NCI-H2196 (cell line): Measurements from ENCODE around the gene RRP1B.
"Not testable (repeated sequence)": the region's sequence is repeated elsewhere in the genome, so short reads cannot be mapped to it uniquely, and the experiment has no call there.

Source experiments
- DNase-seq: peaks from one replicate; lab custom pipeline; 2025; ENCODE audit not compliant: unreplicated experiment; lab: John Stamatoyannopoulos, UW

The RRP1B gene

DNA sequence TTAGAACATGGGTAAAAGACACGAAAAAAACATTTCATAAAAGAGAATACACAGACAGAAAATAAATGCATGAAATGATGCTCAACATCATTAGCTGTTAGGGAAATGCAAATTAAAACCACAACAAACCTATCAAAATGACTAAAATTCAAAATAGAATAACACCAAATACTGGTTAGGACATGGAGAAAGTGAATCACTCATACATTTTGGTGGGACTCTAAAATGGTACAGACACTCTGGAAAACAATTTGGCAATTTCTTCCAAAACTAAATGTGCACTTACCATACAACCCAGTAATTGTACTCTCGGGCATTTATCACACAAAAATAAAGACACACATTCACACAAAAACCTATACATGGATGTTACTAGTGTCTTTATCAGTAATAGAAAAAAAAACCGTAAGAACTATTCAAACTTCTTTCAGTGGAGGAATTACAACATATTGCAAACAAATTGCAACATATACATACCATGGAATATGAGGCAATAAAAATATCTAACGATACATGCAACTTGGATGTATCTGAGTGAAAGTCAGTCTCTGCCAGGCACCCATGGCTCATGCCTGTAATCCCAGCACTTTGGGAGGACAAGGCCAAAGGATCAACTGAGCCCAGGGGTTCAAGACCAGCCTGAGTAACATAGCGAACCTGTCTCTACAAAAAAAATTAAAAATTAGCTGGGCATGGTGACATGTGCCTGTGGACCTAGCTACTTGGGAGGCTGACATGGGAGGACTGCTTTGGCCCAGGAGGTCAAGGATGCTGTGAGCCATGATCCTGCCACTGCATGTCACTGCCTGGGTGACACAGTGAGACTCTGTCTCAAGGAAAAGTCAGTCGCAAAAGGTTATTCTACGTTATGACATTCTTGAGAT, 19.6 kb upstream of the RRP1B start:
- DNase-seq: no peak

DNA sequence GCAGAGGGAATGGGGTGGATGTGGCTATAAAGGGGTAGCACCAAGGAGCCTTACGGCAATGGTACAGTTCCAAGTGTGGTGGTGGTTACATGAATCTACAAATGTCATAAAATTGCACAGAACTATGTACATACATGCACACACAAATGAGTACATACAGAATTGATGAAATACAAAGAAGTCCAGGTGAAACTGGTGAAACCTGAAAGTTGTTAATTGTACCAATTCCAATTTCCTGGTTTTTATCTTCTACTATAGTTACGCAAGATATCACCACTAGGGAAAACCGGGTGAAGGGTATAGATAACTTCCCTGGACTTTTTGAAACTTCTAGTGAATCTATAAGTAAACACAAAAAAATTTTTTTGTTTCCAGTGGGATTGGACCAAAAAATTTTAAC, 19.0 kb upstream of the RRP1B start:
- no peak for DNase-seq

DNA sequence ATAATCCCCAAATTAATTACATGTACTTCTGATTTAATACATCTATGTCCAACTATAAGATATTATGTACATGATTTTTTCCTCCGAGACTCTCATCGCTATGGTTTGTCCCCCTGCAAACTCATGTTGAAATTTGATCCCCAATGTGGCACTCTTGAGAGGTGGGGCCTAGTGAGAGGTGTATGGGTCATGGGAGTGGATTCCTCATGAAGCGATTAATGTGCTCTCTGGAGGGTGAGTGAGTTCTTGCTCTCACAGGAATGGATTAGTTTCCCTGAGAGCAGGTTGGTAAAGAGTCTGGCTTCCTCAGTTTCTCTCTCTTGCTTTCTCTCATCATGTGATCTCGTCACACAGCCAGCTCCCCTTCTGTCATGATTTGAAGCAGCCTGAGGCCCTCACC, 16.2 kb upstream of the RRP1B start:
- DNase-seq: no peak

DNA sequence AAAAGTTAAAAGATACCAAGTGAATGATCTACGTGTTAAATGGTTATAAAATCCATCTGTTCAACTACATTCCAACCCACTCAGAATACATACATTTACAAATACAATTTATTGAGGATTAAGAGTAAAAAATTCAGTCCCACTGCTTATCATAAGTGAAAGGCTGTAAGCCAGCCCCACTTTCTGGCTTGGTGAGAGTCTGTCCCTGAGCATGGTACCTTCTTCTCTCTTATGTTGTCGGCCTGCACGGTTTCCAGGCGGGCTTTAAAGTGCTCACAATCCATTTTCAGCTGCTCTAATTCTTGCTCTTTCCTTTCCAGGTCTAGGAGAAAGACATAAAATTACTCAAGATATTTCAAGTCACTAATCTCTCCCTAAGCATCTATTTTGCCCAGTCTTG, 15.3 kb upstream of the RRP1B start:
- no peak for DNase-seq

DNA sequence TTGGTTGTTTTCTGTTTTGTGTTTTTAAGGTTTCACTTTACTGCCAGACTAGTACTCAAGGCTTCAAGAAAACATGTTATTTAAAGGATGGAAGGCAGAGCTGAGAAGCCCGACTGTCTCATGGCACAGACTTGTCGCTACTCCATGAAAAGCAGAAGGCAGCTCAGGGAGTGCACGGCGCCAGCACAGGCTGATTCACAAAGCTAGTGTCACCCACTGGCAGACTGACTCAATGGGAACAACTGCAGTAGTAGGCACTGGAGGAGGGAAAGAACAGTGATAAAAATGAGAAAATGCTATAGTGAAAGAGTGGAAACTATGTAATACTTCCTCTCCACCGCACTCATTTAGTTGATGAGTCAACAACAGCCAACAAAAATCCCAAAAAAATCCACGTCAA, 14.8 kb upstream of the RRP1B start:
- no peak for DNase-seq

DNA sequence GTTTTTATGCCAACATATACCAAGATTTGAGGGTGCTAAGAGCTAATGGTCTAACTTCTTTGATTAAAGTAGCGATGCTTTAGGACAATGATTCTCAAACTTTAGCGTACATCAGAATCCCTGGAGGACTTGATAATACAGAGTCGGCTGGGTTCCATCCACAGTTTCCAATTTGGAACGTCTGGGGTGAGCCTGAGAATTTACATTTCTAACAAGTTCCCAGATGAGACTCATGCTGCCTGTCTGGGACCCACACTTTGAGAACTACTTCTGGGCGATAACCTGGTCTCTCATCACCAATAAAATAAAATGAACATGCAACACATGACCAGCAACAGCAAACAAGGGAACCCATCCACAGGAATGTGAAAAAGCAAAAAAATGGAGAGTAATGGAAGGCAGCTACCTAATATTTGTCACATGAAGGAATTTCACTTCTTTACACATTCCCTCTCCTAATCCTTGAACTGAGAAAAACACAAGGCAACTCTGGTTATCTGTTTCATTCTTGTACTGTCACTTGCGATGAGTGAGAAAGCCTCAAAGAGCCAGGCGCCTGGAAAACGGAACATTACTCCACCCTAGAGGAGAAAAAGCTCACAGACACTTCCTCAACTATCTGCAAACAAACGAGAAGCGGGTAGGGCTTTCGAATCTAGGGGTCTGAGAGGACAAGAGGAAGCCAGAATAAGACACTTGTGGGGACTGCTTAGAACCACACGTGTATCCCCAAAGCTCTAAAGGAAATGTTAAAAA, 14.0 kb upstream of the RRP1B start:
- peak; percentile 47 for DNase-seq

DNA sequence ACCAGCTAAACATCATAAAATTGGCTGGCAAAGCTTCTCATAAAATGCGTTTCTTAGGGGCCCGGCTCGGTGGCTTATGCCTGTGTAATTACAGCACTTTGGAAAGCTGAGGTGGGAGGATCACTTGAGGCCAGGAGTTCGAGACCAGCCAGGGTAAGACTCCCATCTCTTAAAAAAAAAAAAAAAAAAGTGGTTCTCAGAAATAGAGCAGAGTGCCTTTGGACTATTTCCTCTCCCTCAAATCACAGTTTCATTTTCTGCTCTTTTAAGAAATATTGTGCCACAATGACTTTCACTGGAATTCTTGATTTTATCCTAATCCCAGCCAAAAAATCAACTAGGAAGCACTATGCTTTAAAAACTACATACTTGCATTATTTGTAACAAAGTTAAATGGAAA, 13.4 kb upstream of the RRP1B start:
- no peak for DNase-seq

- peak; percentile 91 for DNase-seq
These were observed 12.7 kb upstream of the RRP1B start for GRCh38 chr21:43646550-43647260.

DNA sequence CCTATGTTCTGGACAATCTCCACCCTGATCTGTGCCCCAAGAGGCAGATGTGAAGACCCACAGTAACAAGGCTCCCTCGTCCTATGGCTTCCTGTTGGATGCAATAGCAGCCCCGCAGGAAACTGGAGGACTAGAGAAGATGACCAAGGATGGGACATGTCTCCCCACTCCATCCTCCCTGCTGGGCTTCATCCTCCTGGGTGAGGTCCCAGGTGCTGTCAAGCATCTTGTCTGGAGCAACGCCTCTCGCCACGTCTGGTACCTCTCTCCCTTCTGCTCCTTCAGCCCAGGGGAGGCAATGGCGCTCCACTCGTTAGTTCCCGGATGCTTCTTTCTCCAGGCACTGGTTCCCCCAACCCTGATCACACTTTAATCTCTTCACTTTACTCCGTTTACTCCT, 11.2 kb upstream of the RRP1B start:
- DNase-seq: no peak

DNA sequence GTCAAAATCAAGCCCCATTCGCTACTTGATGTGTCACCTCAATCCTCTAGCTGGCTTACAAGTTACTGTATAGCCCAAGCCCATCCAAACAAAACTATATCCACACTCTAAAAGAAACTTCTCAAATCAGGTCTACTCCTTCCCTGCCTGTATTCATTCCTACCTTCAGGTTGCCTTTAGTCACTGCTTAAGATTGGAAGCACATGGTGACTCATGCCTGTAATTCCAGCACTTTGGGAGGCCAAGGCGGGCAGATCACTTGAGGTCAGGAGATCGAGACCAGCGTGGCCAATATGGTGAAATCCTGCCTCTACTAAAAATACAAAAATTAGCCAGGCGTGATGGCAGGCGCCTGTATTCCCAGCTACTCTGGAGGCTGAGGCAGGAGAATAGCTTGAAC, 7.4 kb upstream of the RRP1B start:
- not testable (repeated sequence) for DNase-seq

DNA sequence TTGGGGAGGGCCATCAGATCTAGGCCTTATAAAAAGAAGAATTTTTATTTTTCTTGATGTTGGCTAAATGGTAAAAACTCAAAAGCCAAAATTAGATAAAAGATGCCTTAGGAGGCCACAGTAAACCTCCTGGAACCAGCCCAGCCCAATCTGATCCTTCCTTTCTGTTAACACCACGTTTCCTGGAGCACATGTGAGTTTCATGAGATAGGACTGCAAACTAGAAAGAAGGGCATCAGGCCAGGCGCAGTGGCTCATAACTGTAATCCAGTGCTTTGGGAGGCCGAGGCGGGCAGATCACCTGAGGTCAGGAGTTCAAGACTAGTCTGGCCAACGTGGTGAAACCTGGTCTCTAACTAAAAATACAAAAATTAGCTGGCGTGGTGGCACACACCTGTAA, 6.7 kb upstream of the RRP1B start:
- no peak for DNase-seq

- no peak for DNase-seq
These were observed 5.7 kb upstream of the RRP1B start for GRCh38 chr21:43653626-43654025.

- no peak for DNase-seq
These were observed 4.4 kb upstream of the RRP1B start for GRCh38 chr21:43654806-43655489.

DNA sequence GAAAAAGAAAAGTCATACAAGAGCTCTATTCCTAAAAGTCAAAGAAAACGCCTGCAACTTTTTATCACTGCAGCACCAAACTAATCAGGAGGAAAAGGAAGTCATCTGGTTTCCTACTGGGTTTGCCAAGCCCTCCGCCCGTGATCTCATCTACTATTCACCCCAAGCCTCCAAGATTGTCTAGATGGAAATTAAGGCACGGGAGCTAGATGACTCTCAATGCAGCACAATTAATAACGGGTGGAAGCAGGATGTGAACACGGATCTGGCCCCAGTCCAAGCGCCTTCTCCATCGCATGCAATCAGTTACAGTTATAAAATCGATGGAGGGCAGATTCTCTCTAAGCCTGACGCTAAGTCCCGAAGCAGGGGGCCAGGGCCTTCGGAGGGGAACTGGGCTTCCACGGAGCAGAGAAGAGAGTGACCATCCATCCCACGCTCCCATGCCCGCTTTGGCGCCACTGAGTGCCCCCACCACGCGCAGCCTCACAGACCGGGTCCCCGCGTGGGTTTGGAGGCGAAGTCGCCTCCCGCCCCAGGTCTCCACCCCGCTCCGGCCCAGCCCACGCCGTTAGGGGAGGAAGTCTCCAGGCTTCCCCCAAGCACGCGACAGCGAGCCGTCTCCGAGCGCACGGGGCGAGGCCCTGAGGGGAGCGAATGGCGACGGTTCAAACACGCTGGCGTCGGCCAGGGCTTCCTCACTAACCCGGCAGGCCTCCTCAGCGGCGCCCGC, 1.8 kb upstream of the RRP1B start:
- no peak for DNase-seq

- DNase-seq: no peak
These were observed 1.1 kb upstream of the RRP1B start for GRCh38 chr21:43658088-43658741.

GRCh38 chr21:43658769-43659135, 608 bp upstream of the RRP1B start:
- DNase-seq: no peak

- DNase-seq: no peak
These were observed 2.9 kb downstream of the RRP1B start for GRCh38 chr21:43662286-43662685.

DNA sequence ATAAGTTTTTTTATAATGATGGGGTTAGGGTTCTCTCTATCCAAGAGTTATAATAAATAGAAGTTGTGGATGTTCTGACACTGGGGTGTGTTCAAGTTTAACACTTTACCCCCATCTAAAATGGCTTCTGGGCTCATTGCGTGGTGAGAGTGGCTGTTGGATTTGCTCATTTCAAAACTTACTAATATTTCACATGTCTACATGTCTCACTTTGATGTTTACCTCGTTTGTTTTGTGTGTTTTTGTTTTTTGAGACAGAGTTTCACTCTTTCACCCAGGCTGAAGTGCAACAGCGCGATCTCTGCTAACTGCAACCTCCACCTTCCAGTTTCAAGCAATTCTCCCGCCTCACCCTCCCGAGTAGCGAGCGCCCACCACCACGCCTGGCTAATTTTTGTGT, 3.7 kb downstream of the RRP1B start:
- DNase-seq: no peak

GRCh38 chr21:43664358-43664757, 5.0 kb downstream of the RRP1B start:
- no peak for DNase-seq

DNA sequence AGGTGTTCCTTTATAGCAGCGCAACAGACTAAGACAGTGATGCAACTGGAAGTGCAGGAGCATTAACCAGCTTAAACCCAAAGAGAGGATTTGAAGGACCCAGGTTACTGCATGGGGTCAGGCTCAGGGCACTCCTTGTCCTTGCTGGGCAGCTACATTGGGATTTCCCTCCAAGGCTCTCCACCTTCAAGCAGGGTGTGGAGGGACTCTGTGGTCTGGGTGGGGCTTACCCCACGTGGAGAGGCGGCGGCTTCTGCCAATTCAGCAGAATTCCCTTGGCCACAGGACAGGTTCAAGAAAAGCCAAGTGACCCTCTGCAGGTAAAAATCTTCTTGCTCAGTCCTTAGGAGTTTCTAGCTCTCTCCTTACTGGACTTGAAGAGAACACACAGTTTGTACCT, 6.5 kb downstream of the RRP1B start:
- DNase-seq: no peak
